ENCODE results near the gene SLC44A1. TPM values are rescaled to one million over a fixed set of nuclear protein-coding genes. Genes with fewer than 3 reads are reported as not detected.
A peak's percentile ranks its signal among the peaks of the same experiment; 100 is the strongest.

Gene SLC44A1
- total and polyA plus RNA-seq, 2 of the 13 experiments (the other 11 are each of a cell fraction or from before 2014, with no cell fraction given) = 21.4 to 40.8 TPM

DNA sequence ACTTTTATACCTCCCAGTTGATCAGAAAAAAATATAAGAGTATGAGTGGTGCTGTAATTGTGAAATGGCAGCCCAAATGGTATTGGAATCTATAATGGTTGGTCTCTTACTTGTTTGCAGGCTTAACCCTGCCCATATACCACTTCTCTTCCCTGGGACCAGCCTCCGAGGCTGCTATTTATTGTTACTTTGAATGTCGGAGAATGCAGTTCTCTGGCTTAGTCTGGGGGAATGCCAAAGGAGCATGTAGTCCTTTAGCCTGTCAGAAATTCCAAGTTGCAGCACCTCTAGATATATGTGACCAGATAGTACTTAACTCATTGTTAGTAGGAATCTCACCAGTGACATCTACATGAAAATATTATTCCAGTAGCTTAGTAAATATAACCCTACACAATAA is 47.5 kb downstream of the SLC44A1 start (continued):
- TF ChIP-seq, protein P1, sequence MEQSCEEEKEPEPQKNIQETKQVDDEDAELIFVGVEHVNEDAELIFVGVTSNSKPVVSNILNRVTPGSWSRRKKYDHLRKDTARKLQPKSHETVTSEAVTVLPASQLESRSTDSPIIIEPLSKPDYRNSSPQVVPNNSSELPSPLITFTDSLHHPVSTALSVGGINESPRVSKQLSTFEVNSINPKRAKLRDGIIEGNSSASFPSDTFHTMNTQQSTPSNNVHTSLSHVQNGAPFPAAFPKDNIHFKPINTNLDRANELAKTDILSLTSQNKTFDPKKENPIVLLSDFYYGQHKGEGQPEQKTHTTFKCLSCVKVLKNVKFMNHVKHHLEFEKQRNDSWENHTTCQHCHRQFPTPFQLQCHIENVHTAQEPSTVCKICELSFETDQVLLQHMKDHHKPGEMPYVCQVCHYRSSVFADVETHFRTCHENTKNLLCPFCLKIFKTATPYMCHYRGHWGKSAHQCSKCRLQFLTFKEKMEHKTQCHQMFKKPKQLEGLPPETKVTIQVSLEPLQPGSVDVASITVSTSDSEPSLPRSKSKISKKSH (CRISPR knock-in tag; IDR thresholded peaks at IDR 0.05; ENCODE audit: borderline replicate concordance) = no peak
- TF ChIP-seq GATAD2A (CRISPR knock-in tag; IDR thresholded peaks at IDR 0.05) (no peak), ZNF350 (CRISPR knock-in tag; IDR thresholded peaks at IDR 0.05; ENCODE audit: borderline replicate concordance, low read depth) (no peak), ZNF430 (CRISPR knock-in tag; IDR thresholded peaks at IDR 0.05) (no peak), ZSCAN25 (CRISPR knock-in tag; IDR thresholded peaks at IDR 0.05) (0 out of 2 replicates have a peak, but pooled peaks have one; percentile 10), ZBTB3 (CRISPR knock-in tag; IDR thresholded peaks at IDR 0.05; ENCODE audit: borderline replicate concordance, low read depth) (no peak)
- TF ChIP-seq, protein P2, sequence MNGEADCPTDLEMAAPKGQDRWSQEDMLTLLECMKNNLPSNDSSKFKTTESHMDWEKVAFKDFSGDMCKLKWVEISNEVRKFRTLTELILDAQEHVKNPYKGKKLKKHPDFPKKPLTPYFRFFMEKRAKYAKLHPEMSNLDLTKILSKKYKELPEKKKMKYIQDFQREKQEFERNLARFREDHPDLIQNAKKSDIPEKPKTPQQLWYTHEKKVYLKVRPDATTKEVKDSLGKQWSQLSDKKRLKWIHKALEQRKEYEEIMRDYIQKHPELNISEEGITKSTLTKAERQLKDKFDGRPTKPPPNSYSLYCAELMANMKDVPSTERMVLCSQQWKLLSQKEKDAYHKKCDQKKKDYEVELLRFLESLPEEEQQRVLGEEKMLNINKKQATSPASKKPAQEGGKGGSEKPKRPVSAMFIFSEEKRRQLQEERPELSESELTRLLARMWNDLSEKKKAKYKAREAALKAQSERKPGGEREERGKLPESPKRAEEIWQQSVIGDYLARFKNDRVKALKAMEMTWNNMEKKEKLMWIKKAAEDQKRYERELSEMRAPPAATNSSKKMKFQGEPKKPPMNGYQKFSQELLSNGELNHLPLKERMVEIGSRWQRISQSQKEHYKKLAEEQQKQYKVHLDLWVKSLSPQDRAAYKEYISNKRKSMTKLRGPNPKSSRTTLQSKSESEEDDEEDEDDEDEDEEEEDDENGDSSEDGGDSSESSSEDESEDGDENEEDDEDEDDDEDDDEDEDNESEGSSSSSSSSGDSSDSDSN (CRISPR knock-in tag; IDR thresholded peaks at IDR 0.05) = 0 out of 2 replicates have a peak, but pooled peaks have one; percentile 3
- TF ChIP-seq, protein P3, sequence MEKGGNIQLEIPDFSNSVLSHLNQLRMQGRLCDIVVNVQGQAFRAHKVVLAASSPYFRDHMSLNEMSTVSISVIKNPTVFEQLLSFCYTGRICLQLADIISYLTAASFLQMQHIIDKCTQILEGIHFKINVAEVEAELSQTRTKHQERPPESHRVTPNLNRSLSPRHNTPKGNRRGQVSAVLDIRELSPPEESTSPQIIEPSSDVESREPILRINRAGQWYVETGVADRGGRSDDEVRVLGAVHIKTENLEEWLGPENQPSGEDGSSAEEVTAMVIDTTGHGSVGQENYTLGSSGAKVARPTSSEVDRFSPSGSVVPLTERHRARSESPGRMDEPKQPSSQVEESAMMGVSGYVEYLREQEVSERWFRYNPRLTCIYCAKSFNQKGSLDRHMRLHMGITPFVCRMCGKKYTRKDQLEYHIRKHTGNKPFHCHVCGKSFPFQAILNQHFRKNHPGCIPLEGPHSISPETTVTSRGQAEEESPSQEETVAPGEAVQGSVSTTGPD (CRISPR knock-in tag; IDR thresholded peaks at IDR 0.05) = no peak
- TF ChIP-seq, protein P4, sequence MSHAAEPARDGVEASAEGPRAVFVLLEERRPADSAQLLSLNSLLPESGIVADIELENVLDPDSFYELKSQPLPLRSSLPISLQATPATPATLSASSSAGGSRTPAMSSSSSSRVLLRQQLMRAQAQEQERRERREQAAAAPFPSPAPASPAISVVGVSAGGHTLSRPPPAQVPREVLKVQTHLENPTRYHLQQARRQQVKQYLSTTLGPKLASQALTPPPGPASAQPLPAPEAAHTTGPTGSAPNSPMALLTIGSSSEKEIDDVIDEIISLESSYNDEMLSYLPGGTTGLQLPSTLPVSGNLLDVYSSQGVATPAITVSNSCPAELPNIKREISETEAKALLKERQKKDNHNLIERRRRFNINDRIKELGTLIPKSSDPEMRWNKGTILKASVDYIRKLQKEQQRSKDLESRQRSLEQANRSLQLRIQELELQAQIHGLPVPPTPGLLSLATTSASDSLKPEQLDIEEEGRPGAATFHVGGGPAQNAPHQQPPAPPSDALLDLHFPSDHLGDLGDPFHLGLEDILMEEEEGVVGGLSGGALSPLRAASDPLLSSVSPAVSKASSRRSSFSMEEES (CRISPR knock-in tag; IDR thresholded peaks at IDR 0.05) = no peak
- TF ChIP-seq, protein P5, sequence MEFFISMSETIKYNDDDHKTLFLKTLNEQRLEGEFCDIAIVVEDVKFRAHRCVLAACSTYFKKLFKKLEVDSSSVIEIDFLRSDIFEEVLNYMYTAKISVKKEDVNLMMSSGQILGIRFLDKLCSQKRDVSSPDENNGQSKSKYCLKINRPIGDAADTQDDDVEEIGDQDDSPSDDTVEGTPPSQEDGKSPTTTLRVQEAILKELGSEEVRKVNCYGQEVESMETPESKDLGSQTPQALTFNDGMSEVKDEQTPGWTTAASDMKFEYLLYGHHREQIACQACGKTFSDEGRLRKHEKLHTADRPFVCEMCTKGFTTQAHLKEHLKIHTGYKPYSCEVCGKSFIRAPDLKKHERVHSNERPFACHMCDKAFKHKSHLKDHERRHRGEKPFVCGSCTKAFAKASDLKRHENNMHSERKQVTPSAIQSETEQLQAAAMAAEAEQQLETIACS (CRISPR knock-in tag; IDR thresholded peaks at IDR 0.05) = no peak
